HepG2 (cell line): ENCODE results near the gene RAB40C. TPM values are rescaled to one million over a fixed set of nuclear protein-coding genes. Genes with fewer than 3 reads are reported as not detected.

Experiments
- ELF4 ChIP-seq: sonication (generic); formaldehyde crosslinking; IDR thresholded peaks from 2 replicates; pipeline ENCODE4 v1.5.0; 2020; ENCODE audit warnings: missing genetic modification reagents, mild to moderate bottlenecking, moderate library complexity, borderline replicate concordance
- FOXA3 ChIP-seq: IDR thresholded peaks from 2 replicates; pipeline ENCODE4 v1.6.1; 2016; ENCODE audit warnings: missing genetic modification reagents, missing compliant biosample characterization
- FOXC1 ChIP-seq: sonication (generic); formaldehyde crosslinking; IDR thresholded peaks from 2 replicates; pipeline ENCODE4 v1.8.0; 2022; ENCODE audit warnings: mild to moderate bottlenecking, missing genetic modification reagents, borderline replicate concordance
- GABPA ChIP-seq, 2 experiments: IDR thresholded peaks; 2 replicates each; pipeline ENCODE4 v1.6.1; 2011 to 2016; ENCODE audit warnings: low read depth in 2 of 2, low read length in 1 of 2, missing biosample characterization in 1 of 2, missing genetic modification characterization in 1 of 2
- GABPB1 ChIP-seq: IDR thresholded peaks from 2 replicates; pipeline ENCODE4 v1.6.1; 2016; ENCODE audit warnings: mild to moderate bottlenecking, missing genetic modification reagents, moderate library complexity, missing compliant biosample characterization
- HOXA5 ChIP-seq: sonication (generic); formaldehyde crosslinking; IDR thresholded peaks from 2 replicates; pipeline ENCODE4 v1.4.0; 2020; ENCODE audit warnings: missing genetic modification reagents
- KDM1A ChIP-seq: IDR thresholded peaks from 2 replicates; pipeline ENCODE4 v1.6.1; 2016; ENCODE audit warnings: missing compliant biosample characterization
- MAFF ChIP-seq: IDR thresholded peaks from 2 replicates; pipeline ENCODE4 v1.6.1; 2011; ENCODE audit warnings: low read depth, low read length, improper control_type of control experiment
- MZF1 ChIP-seq: sonication (generic); formaldehyde crosslinking; IDR thresholded peaks from 2 replicates; pipeline ENCODE4 v1.8.1; 2023; ENCODE audit warnings: mild to moderate bottlenecking, missing genetic modification reagents, borderline replicate concordance
- NCOA5 ChIP-seq: sonication (generic); formaldehyde crosslinking; IDR thresholded peaks from 2 replicates; pipeline ENCODE4 v1.4.0; 2020; ENCODE audit warnings: missing genetic modification reagents
- NFATC3 ChIP-seq: sonication (generic); formaldehyde crosslinking; IDR thresholded peaks from 2 replicates; pipeline ENCODE4 v1.5.1; 2020; ENCODE audit warnings: mild to moderate bottlenecking, missing genetic modification reagents
- NFE2 ChIP-seq: sonication (generic); formaldehyde crosslinking; IDR thresholded peaks from 2 replicates; pipeline ENCODE4 v1.4.0; 2020; ENCODE audit warnings: missing genetic modification reagents
- RARA ChIP-seq: IDR thresholded peaks from 2 replicates; pipeline ENCODE4 v1.6.1; 2016; ENCODE audit warnings: missing genetic modification reagents, missing compliant biosample characterization
- SATB2 ChIP-seq: sonication (generic); formaldehyde crosslinking; IDR thresholded peaks from 2 replicates; pipeline ENCODE4 v1.5.0; 2020; ENCODE audit warnings: missing genetic modification reagents
- SOX5 ChIP-seq: IDR thresholded peaks from 2 replicates; pipeline ENCODE4 v1.6.1; 2016; ENCODE audit warnings: borderline replicate concordance
- TBP ChIP-seq: sonication (generic); formaldehyde crosslinking; IDR thresholded peaks from 2 replicates; pipeline ENCODE4 v1.5.0; 2020; ENCODE audit warnings: missing genetic modification reagents
- YEATS4 ChIP-seq: sonication (generic); formaldehyde crosslinking; IDR thresholded peaks from 2 replicates; pipeline ENCODE4 v1.4.0; 2020; ENCODE audit warnings: missing genetic modification reagents, borderline replicate concordance
- ZBTB21 ChIP-seq: sonication (generic); formaldehyde crosslinking; IDR thresholded peaks from 2 replicates; pipeline ENCODE4 v1.4.0; 2020; ENCODE audit warnings: missing genetic modification reagents
- ZC3H13 ChIP-seq: sonication (generic); formaldehyde crosslinking; IDR thresholded peaks from 2 replicates; pipeline ENCODE4 v1.8.1; 2023; ENCODE audit warnings: mild to moderate bottlenecking, missing genetic modification reagents, moderate library complexity
- ZFAT ChIP-seq: sonication (generic); formaldehyde crosslinking; conservative IDR thresholded peaks from 2 replicates; pipeline ENCODE4 v1.8.1; 2023; ENCODE audit warnings: missing genetic modification reagents, inconsistent platforms
- ZMAT3 ChIP-seq: sonication (generic); formaldehyde crosslinking; conservative IDR thresholded peaks from 2 replicates; pipeline ENCODE4 v1.7.0; 2021; ENCODE audit warnings: missing genetic modification reagents
- ZNF430 ChIP-seq: sonication (generic); formaldehyde crosslinking; IDR thresholded peaks from 2 replicates; pipeline ENCODE4 v1.9.0; 2021; ENCODE audit warnings: mild to moderate bottlenecking, missing genetic modification reagents
- ZNF552 ChIP-seq: sonication (generic); formaldehyde crosslinking; IDR thresholded peaks from 2 replicates; pipeline ENCODE4 v1.9.0; 2022; ENCODE audit warnings: missing genetic modification reagents, mild to moderate bottlenecking, borderline replicate concordance
- ZNF556 ChIP-seq: sonication (generic); formaldehyde crosslinking; IDR thresholded peaks from 2 replicates; pipeline ENCODE4 v1.4.0; 2020; ENCODE audit warnings: mild to moderate bottlenecking, missing genetic modification reagents, borderline replicate concordance
- ZNF615 ChIP-seq: sonication (generic); formaldehyde crosslinking; IDR thresholded peaks from 2 replicates; pipeline ENCODE4 v1.5.0; 2020; ENCODE audit warnings: mild to moderate bottlenecking, missing genetic modification reagents, borderline replicate concordance
- ZNF883 ChIP-seq: sonication (generic); formaldehyde crosslinking; IDR thresholded peaks from 2 replicates; pipeline ENCODE4 v1.5.1; 2020; ENCODE audit warnings: mild to moderate bottlenecking, missing genetic modification reagents; ENCODE audit errors: not compliant biosample characterization
- ZSCAN29 ChIP-seq: sonication (generic); formaldehyde crosslinking; conservative IDR thresholded peaks from 2 replicates; pipeline ENCODE4 v1.4.0; 2020; ENCODE audit warnings: mild to moderate bottlenecking, missing genetic modification reagents
- polyA plus RNA-seq, 8 experiments: library from polyadenylated mRNA; depleted of rRNA in 3 of 8; stranded (reverse) in 7 of 8; unstranded in 1 of 8; fragments of >200 nt; fragmentation: Illumina TruSeq in 4 of 8; extraction: Trizol in 4 of 8; gene quantifications; 2 replicates each; pipeline versions ENCODE4 v1.2.1 to v1.2.3, GENCODE V29; 2011 to 2016; ENCODE audit warnings: low read depth in 4 of 8, missing spikeins in 1 of 8, mixed read lengths in 1 of 8; ENCODE audit not compliant: insufficient read depth in 1 of 8
- total RNA-seq, 5 experiments: library from RNA; depleted of rRNA; stranded (reverse); fragments of >200 nt; fragmentation: Illumina TruSeq; extraction: Trizol; gene quantifications; 2 replicates each; pipeline ENCODE4 v1.2.3, GENCODE V29; 2016; ENCODE audit warnings: low read depth in 1 of 5
- TF ChIP-seq, protein P1 (sequence below): sonication (generic); formaldehyde crosslinking; IDR thresholded peaks from 2 replicates; pipeline ENCODE4 v1.5.0; 2020; ENCODE audit warnings: mild to moderate bottlenecking, low read depth, missing genetic modification reagents, borderline replicate concordance
- TF ChIP-seq, protein P2 (sequence below): IDR thresholded peaks from 2 replicates; pipeline ENCODE4 v1.6.1; 2016
- TF ChIP-seq, protein P3 (sequence below): sonication (generic); formaldehyde crosslinking; IDR thresholded peaks from 2 replicates; pipeline ENCODE4 v1.8.0; 2022; ENCODE audit warnings: mild to moderate bottlenecking, missing genetic modification reagents, borderline replicate concordance

The RAB40C gene
- total and polyA plus RNA-seq, 2 of the 13 experiments (the other 11 are each of a cell fraction or from before 2014, with no cell fraction given): 7.7 to 11.5 TPM

DNA sequence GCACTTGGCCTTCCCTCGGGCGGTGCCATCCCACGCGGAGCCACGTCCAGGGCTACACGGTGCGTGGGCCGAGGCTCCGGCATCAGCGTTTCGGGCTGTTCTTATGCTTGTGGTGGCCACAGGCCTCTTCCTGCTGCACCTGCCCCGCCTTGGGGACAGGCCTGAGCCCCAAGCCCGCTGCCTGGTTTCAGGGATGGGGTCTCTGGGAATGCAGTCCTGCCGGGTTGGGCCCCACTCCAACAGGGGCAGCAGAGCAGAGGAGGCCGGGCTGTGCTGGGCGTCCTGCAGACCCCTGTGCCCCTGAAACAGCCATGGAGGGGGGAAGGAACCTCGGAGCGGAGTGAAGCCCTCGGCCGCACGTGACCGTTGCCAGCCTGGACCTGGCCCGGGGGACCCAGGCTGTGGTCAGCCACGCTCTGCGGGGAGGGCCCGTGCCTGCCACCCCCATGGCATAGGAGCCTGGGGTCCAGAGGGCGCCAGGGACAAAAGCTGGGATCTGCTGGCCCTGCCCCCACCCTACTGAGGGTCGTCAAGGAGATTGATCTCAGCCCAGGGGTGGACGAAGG is 40.5 kb downstream of the RAB40C start (continued):
- TF ChIP-seq FOXA3 (no peak), KDM1A (CRISPR knock-in tag) (no peak), ZSCAN29 (CRISPR knock-in tag) (no peak; the same call in 1 of the 2 replicates), SATB2 (CRISPR knock-in tag) (no peak), ZC3H13 (CRISPR knock-in tag) (no peak; the same call in 1 of the 2 replicates), NFE2 (CRISPR knock-in tag) (no peak), ELF4 (CRISPR knock-in tag) (no peak), TBP (no peak), ZNF430 (no peak), GABPA (IDR thresholded peaks at IDR 0.05; ENCODE audit: low read depth, low read length) (no peak), GABPA (CRISPR knock-in tag; IDR thresholded peaks at IDR 0.05; ENCODE audit: low read depth) (no peak), HOXA5 (0 out of 2 replicates have a peak, but pooled peaks have one; percentile 74), RARA (CRISPR knock-in tag) (no peak), SOX5 (CRISPR knock-in tag) (no peak), YEATS4 (peak; percentile 76; the same call in 1 of the 2 replicates), NFATC3 (CRISPR knock-in tag) (no peak), GABPB1 (CRISPR knock-in tag) (no peak), NCOA5 (CRISPR knock-in tag) (0 out of 2 replicates have a peak, but pooled peaks have one; percentile 50), ZBTB21 (no peak), ZNF615 (CRISPR knock-in tag) (no peak), ZNF552 (CRISPR knock-in tag) (no peak; the same call in 1 of the 2 replicates), ZNF556 (CRISPR knock-in tag) (no peak; the same call in 1 of the 2 replicates), ZNF883 (CRISPR knock-in tag) (no peak), ZMAT3 (CRISPR knock-in tag) (no peak), MAFF (no peak), MZF1 (CRISPR knock-in tag) (no peak), ZFAT (CRISPR knock-in tag) (no peak), FOXC1 (CRISPR knock-in tag) (0 out of 2 replicates have a peak, but pooled peaks have one; percentile 9)
- TF ChIP-seq, protein P1, sequence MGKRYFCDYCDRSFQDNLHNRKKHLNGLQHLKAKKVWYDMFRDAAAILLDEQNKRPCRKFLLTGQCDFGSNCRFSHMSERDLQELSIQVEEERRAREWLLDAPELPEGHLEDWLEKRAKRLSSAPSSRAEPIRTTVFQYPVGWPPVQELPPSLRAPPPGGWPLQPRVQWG (CRISPR knock-in tag): no peak
- TF ChIP-seq, protein P2, sequence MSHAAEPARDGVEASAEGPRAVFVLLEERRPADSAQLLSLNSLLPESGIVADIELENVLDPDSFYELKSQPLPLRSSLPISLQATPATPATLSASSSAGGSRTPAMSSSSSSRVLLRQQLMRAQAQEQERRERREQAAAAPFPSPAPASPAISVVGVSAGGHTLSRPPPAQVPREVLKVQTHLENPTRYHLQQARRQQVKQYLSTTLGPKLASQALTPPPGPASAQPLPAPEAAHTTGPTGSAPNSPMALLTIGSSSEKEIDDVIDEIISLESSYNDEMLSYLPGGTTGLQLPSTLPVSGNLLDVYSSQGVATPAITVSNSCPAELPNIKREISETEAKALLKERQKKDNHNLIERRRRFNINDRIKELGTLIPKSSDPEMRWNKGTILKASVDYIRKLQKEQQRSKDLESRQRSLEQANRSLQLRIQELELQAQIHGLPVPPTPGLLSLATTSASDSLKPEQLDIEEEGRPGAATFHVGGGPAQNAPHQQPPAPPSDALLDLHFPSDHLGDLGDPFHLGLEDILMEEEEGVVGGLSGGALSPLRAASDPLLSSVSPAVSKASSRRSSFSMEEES (CRISPR knock-in tag): no peak
- TF ChIP-seq, protein P3, sequence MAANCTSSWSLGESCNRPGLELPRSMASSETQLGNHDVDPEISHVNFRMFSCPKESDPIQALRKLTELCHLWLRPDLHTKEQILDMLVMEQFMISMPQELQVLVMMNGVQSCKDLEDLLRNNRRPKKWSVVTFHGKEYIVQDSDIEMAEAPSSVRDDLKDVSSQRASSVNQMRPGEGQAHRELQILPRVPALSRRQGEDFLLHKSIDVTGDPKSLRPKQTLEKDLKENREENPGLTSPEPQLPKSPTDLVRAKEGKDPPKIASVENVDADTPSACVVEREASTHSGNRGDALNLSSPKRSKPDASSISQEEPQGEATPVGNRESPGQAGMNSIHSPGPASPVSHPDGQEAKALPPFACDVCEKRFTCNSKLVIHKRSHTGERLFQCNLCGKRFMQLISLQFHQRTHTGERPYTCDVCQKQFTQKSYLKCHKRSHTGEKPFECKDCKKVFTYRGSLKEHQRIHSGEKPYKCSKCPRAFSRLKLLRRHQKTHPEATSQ (CRISPR knock-in tag): no peak
